RWPE2 (cell line): ENCODE results near the gene EIF2S2.

ENCODE experiments used
- ATAC-seq: fragments of 200-7000 bp; cut with Tn5 transposase; 3 replicates; pipeline ENCODE4 v1.9.1; 2021; ENCODE audit warnings: low read depth
- DNase-seq: peaks from one replicate; pipeline ENCODE4 v3.0.0-alpha.2; 2020; ENCODE audit warnings: low spot score
- H3K27ac ChIP-seq: fragments of 450-650 bp; 2 replicates; pipeline ENCODE4 v1.5.1; 2017; ENCODE audit warnings: mild to moderate bottlenecking; ENCODE audit not compliant: poor library complexity, severe bottlenecking
- H3K27me3 ChIP-seq: fragments of 250-450 bp; sonication (Bioruptor Pico); 2 replicates; pipeline ENCODE4 v1.5.1; 2021; ENCODE audit warnings: mild to moderate bottlenecking, moderate library complexity; ENCODE audit not compliant: insufficient read depth, poor library complexity, severe bottlenecking
- H3K36me3 ChIP-seq: fragments of 250-450 bp; sonication (Bioruptor Pico); 2 replicates; pipeline ENCODE4 v1.5.1; 2020; ENCODE audit warnings: low read depth, mild to moderate bottlenecking, moderate library complexity
- H3K4me1 ChIP-seq: fragments of 250-450 bp; sonication (Bioruptor Pico); 2 replicates; pipeline ENCODE4 v1.5.1; 2021; ENCODE audit warnings: mild to moderate bottlenecking, moderate library complexity; ENCODE audit not compliant: insufficient read depth, poor library complexity, severe bottlenecking
- H3K4me3 ChIP-seq: fragments of 250-450 bp; sonication (Bioruptor Pico); 2 replicates; pipeline ENCODE4 v1.5.1; 2021; ENCODE audit warnings: mild to moderate bottlenecking, moderate library complexity; ENCODE audit not compliant: severe bottlenecking
- H3K9me3 ChIP-seq: fragments of 250-450 bp; sonication (Bioruptor Pico); 2 replicates; pipeline ENCODE4 v1.5.1; 2021; ENCODE audit warnings: mild to moderate bottlenecking, moderate library complexity; ENCODE audit not compliant: severe bottlenecking
- CTCF ChIP-seq: fragments of 450-650 bp; IDR thresholded peaks from one replicate; pipeline ENCODE4 v1.5.1; 2017; ENCODE audit warnings: mild to moderate bottlenecking, moderate library complexity; ENCODE audit not compliant: poor library complexity, severe bottlenecking

The EIF2S2 gene

GRCh38 chr20:34052414-34052813 is 59.6 kb downstream of the EIF2S2 start:
- H3K4me3 ChIP-seq, result no peak overlapping the region
- no peak for DNase-seq
- H3K27ac ChIP-seq, result no peak overlapping the region
- H3K27me3 ChIP-seq, result no peaks in the 10 kb centered on the region
- no peaks in the 10 kb centered on the region for H3K9me3 ChIP-seq
- H3K36me3 ChIP-seq, result no peaks in the 10 kb centered on the region
- TF ChIP-seq CTCF, result no peak
- H3K4me1 ChIP-seq, result no peaks in the 10 kb centered on the region
- no peak for ATAC-seq

GRCh38 chr20:34049897-34050695 is 61.9 kb downstream of the EIF2S2 start:
- TF ChIP-seq CTCF, result no peak
- Histone ChIP-seq H3K4me1 (no peaks in the 10 kb centered on the region), H3K9me3 (no peaks in the 10 kb centered on the region), H3K27ac (no peak overlapping the region), H3K4me3 (no peak overlapping the region), H3K27me3 (no peaks in the 10 kb centered on the region), H3K36me3 (peaks cover 9% of the 10 kb centered on the region)
- DNase-seq, result no peak
- no peak for ATAC-seq

- no peak overlapping the region for H3K4me3 ChIP-seq
- no peaks in the 10 kb centered on the region for H3K4me1 ChIP-seq
- H3K27me3 ChIP-seq, result no peaks in the 10 kb centered on the region
- H3K9me3 ChIP-seq, result no peaks in the 10 kb centered on the region
- DNase-seq (no peak), ATAC-seq (no peak)
- peaks cover 13% of the 10 kb centered on the region for H3K36me3 ChIP-seq
- TF ChIP-seq CTCF, result no peak
- no peak overlapping the region for H3K27ac ChIP-seq
Measured at GRCh38 chr20:34049389-34049788, 62.7 kb downstream of the EIF2S2 start.

- ATAC-seq, result no peak
- Histone ChIP-seq H3K36me3 (peaks cover 17% of the 10 kb centered on the region), H3K27me3 (no peaks in the 10 kb centered on the region), H3K4me1 (no peaks in the 10 kb centered on the region), H3K9me3 (no peaks in the 10 kb centered on the region), H3K27ac (no peak overlapping the region), H3K4me3 (no peak overlapping the region)
- no peak for TF ChIP-seq CTCF
- no peak for DNase-seq
Measured at GRCh38 chr20:34047917-34048316, 64.1 kb downstream of the EIF2S2 start.

- H3K4me1 ChIP-seq, result no peaks in the 10 kb centered on the region
- peaks cover 17% of the 10 kb centered on the region for H3K36me3 ChIP-seq
- no peak overlapping the region for H3K27ac ChIP-seq
- no peak for DNase-seq
- no peak for TF ChIP-seq CTCF
- H3K27me3 ChIP-seq, result no peaks in the 10 kb centered on the region
- ATAC-seq, result no peak
- H3K9me3 ChIP-seq, result no peaks in the 10 kb centered on the region
- H3K4me3 ChIP-seq, result no peak overlapping the region
Measured at GRCh38 chr20:34047010-34047687, 64.9 kb downstream of the EIF2S2 start.
